Stimulated activated CD4-positive, alpha-beta T cell treated with anti-CD3 and anti-CD28 coated beads, Interleukin-12 subunit alpha, Interleukin-12 subunit beta, amount 100 ng/mL, for 4 hours (primary cell): ENCODE results near the gene SCGB3A1.

Source experiments
- DNase-seq: peaks from one replicate; pipeline ENCODE4 v3.0.0-alpha.2; 2020

Gene SCGB3A1

DNA sequence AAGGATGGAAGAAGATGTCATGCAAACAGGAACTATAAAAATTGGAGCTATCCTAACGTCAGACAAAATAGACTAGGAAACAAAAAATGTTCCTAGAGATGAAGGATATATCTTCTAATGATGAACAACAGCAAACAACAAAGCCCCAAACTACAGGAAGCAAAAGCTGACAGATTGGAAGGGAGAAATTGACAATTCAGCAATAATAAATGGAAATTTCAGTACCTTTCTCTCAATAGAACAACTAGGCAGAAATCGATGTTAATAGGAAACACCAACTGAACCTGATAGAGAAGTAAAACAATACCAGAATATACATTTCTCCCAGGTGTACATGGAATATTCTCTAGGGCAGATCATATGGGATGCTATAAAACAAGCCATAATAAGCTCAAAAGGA lies 7.6 kb downstream of the SCGB3A1 start:
- no peak for DNase-seq

GRCh38 chr5:180580681-180581080 lies 10.6 kb downstream of the SCGB3A1 start:
- DNase-seq: no peak

GRCh38 chr5:180575571-180575970 lies 15.7 kb downstream of the SCGB3A1 start:
- DNase-seq: no peak

GRCh38 chr5:180568914-180569313 lies 22.4 kb downstream of the SCGB3A1 start:
- DNase-seq: no peak

DNA sequence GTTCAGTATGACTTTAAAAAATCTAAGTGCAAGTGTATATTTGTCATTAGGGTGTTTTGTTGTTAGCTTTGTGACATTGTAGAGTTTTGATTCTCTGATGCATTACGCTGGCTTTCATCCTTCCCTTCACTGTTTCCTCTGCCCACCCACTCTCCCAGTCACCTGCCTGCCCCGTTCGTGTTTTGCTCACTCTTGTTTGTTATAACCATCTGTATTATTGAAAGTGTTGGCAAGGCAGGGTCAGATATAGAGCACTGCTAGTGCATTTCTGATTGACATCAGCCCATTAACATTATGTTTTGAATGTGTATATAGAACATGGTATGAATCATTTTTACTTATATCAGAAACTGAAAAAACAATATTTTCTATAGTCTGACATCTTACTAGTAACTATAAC lies 27.3 kb downstream of the SCGB3A1 start:
- peak; percentile 3 for DNase-seq

DNA sequence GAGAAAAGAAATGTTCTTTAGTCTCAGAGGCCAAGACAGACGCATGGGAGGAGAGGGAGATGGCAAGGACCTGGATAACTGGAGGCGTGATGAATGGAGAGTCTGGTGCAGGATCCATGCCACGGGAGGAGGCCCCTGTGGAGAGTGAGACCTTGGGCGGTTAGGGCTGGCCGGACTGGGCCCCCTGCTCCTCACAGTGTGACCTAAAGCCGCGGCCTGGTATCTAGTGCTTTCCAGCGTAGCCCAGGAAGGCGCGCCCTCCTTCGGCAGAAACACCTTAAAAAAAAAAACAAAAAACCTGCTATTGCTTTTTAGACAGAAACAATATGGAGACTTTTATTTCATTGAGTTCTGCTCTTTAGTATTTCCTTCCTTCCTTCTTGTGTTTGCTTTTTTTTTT lies 33.1 kb downstream of the SCGB3A1 start:
- no peak for DNase-seq

DNA sequence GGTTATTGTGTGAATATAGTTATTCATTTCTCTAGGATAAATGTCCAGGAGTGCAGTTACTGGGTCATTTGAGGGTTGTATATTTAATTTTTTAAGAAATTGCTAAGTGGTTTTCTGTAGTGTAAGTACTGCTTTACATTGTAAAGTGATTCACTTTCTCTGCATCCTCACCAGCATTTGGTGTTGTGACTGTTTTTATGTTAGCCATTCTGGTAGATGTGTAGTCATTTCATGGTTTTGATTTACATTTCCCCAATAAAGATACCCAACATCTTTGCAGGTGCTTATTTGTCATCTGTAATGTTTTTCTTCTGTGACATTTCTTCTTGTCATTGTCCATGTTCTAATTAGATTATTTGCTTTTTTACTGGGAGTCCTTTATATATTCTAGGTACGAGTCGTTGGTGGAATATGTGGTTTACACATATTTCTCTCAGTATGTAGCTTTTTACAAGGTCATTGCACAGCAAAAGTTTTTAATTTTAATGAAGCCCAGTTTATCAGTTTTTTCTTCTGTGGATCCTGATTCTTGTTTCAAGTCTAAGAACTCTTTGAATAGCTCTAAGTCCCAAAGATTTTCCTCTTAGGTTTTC lies 34.0 kb downstream of the SCGB3A1 start:
- no peak for DNase-seq

GRCh38 chr5:180555168-180555921 lies 36.0 kb downstream of the SCGB3A1 start:
- DNase-seq: no peak

- DNase-seq: no peak
Measured at GRCh38 chr5:180553530-180553929, 37.8 kb downstream of the SCGB3A1 start.

DNA sequence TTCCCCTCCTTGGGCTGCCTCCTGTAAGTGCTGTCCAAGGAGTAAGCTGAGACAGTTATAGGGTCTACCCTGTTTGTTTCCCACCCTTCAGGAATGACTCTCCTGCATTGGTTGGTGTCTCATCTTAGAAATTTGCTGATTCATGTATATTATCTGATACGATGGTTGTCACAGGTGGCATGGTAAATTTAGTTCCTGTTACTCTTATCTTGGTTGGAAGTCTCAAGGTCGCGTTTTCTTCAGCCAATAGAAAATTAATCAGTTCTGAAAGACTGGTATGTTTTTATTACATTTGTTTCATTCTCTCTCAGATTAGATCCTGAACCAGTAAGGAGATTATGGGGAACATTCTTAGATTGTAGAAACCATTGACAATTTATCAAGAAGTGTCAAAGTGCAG lies 42.7 kb downstream of the SCGB3A1 start:
- no peak for DNase-seq

DNA sequence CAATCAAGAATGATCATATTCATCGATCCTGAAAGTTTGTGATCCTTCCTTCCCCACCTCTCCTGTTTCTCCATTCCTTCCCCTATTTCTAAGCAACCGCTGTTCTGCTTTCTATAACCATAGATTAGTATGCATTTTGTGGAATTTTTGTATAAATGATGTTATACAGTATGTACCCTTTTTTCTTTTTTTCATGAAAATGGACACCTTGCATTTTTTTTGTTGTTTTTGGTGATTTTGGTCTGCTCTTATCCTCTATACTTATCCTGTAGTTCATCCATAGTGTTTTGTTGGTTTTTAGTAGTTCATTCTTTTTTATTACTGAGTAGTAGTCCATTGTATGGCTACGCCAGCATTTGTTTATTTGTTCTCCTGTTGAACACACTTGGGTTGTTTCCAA lies 46.1 kb downstream of the SCGB3A1 start:
- DNase-seq: no peak

DNA sequence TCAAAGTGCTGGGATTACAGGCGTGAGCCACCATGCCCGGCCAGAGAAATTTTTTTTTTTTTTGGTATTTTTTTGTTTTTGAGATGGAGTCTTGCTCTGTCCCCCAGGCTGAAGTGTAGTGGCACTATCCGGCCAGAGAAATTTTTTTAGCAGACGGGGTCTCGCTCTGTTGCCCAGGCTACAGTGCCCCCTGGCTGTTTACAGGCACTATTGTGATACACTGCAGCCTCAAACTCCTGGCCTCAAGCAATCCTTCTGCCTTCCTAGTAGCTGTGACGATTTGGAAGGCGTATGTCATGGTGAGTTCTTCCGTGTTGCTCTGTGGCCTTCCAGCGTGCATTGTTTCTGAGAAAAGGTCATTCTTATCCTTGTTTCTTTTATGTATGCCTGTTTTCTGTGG lies 49.6 kb downstream of the SCGB3A1 start:
- no peak for DNase-seq
